A549 (cell line): ENCODE data around the gene MYBPC2. TPM values are rescaled to one million over a fixed set of nuclear protein-coding genes. Genes with fewer than 3 reads are reported as not detected.

Source experiments
- ATAC-seq, 2 experiments: fragments of 200-7000 bp in 1 of 2; fragments of >200 bp in 1 of 2; cut with Nextera tagmentation in 1 of 2; cut with Tn5 transposase in 1 of 2; 3 replicates each; pipeline versions ENCODE4 v1.8.0 to v1.9.1; 2018 to 2020; ENCODE audit warnings: mild to moderate bottlenecking in 1 of 2, moderate library complexity in 1 of 2
- CTCF ChIA-PET: fragments of 300-600 bp; sonication (Branson Sonifier 250); formaldehyde crosslinking; extraction: SDS; loops from one replicate; lab custom pipeline; 2021; ENCODE audit warnings: antibody characterized with exemption, inconsistent platforms; lab: Yijun Ruan, JAX
- POLR2A ChIA-PET: fragments of 350-600 bp; formaldehyde crosslinking; extraction: SDS; loops from one replicate; lab custom pipeline; 2021; ENCODE audit warnings: antibody characterized with exemption, inconsistent platforms; lab: Yijun Ruan, JAX
- DNase-seq, 2 experiments: peaks; one replicate each; pipeline versions ENCODE4 v3.0.0 to v3.0.0-alpha.2; 2011 to 2016; ENCODE audit warnings: low read depth in 1 of 2, low spot score in 1 of 2
- FAIRE-seq: peaks from 2 replicates; lab custom pipeline; 2011; peaks lifted over from hg19 to GRCh38; lab: Jason Lieb, UNC
- H3K27ac ChIP-seq, 2 experiments: fragments of >200 bp; sonication (Bioruptor Twin); formaldehyde crosslinking; 3 replicates each; pipeline ENCODE4 v1.5.1; 2016 to 2017
- H3K4me1 ChIP-seq: fragments of >200 bp; sonication (Bioruptor Twin); formaldehyde crosslinking; 3 replicates; pipeline ENCODE4 v1.6.1; 2016
- H3K4me2 ChIP-seq: fragments of >200 bp; sonication (Bioruptor Twin); formaldehyde crosslinking; 3 replicates; pipeline ENCODE4 v1.6.1; 2016
- H3K4me3 ChIP-seq: fragments of >200 bp; sonication (Bioruptor Twin); formaldehyde crosslinking; 3 replicates; pipeline ENCODE4 v1.5.1; 2016
- H3K9me3 ChIP-seq: fragments of >200 bp; sonication (Bioruptor Twin); formaldehyde crosslinking; 3 replicates; pipeline ENCODE4 v1.6.1; 2016
- BHLHE40 ChIP-seq: IDR thresholded peaks from 2 replicates; pipeline ENCODE4 v1.6.1; 2012; ENCODE audit warnings: low read depth, low read length, inconsistent platforms
- CBX2 ChIP-seq: fragments of 200-600 bp; sonication (generic); IDR thresholded peaks from 2 replicates; pipeline ENCODE4 v1.6.1; 2016; ENCODE audit warnings: low read depth, mild to moderate bottlenecking, borderline replicate concordance
- CHD2 ChIP-seq: fragments of 150-350 bp; IDR thresholded peaks from 2 replicates; pipeline ENCODE4 v1.6.1; 2014; ENCODE audit warnings: low read length; ENCODE audit not compliant: partially characterized antibody
- EHF ChIP-seq: fragments of 250-450 bp; sonication (Bioruptor Pico); IDR thresholded peaks from 2 replicates; pipeline ENCODE4 v1.5.0; 2020; ENCODE audit warnings: mild to moderate bottlenecking
- HOXB5 ChIP-seq: fragments of 250-450 bp; sonication (Bioruptor Pico); IDR thresholded peaks from 2 replicates; pipeline ENCODE4 v1.5.0; 2020; ENCODE audit warnings: mild to moderate bottlenecking, moderate library complexity
- MAZ ChIP-seq: fragments of 150-350 bp; IDR thresholded peaks from 2 replicates; pipeline ENCODE4 v1.6.1; 2014; ENCODE audit warnings: antibody characterized with exemption, low read depth, low read length, borderline replicate concordance
- SMC3 ChIP-seq: fragments of >200 bp; sonication (Bioruptor Twin); formaldehyde crosslinking; IDR thresholded peaks from 3 replicates; pipeline ENCODE4 v1.6.1; 2018; ENCODE audit warnings: inconsistent platforms
- TFCP2L1 ChIP-seq: fragments of 250-450 bp; sonication (Bioruptor Pico); IDR thresholded peaks from 2 replicates; pipeline ENCODE4 v1.5.0; 2021; ENCODE audit warnings: mild to moderate bottlenecking
- WGBS: methylation state at CpG from one replicate; pipeline ENCODE4 v1.1.6; 2017; ENCODE audit errors: missing lambda C conversion rate; 5-methylcytosine and 5-hydroxymethylcytosine counted together
- polyA plus RNA-seq, 4 experiments: library from polyadenylated mRNA; depleted of rRNA in 3 of 4; stranded (reverse); fragments of >200 nt; fragmentation: RNase III in 1 of 4; extraction: RNeasy Plus Mini Kit Qiagen cat#74134 plus additional on column Dnase treatment in 1 of 4; gene quantifications; 2 replicates in 3 of 4; 3 replicates in 1 of 4; pipeline ENCODE4 v1.2.3, GENCODE V29; 2011 to 2017
- TF ChIP-seq, protein P1 (sequence below): fragments of >200 bp; sonication (Bioruptor Twin); formaldehyde crosslinking; IDR thresholded peaks from 3 replicates; pipeline ENCODE4 v1.5.1; 2016
- TF ChIP-seq, protein P2 (sequence below): fragments of >200 bp; sonication (Bioruptor Twin); formaldehyde crosslinking; IDR thresholded peaks from 2 replicates; pipeline ENCODE4 v1.6.1; 2016
- TF ChIP-seq, protein P3 (sequence below): fragments of >200 bp; sonication (Bioruptor Twin); formaldehyde crosslinking; IDR thresholded peaks from 3 replicates; pipeline ENCODE4 v1.6.1; 2016
- TF ChIP-seq, protein P4 (sequence below): IDR thresholded peaks from 2 replicates; pipeline ENCODE4 v1.6.1; 2012
- TF ChIP-seq, protein P5 (sequence below): IDR thresholded peaks from 2 replicates; pipeline ENCODE4 v1.6.1; 2012

The MYBPC2 gene
- polyA plus RNA-seq, 2 of the 4 experiments (the other 2 are of a cell fraction): 0.10 TPM; not detected in 1

DNA sequence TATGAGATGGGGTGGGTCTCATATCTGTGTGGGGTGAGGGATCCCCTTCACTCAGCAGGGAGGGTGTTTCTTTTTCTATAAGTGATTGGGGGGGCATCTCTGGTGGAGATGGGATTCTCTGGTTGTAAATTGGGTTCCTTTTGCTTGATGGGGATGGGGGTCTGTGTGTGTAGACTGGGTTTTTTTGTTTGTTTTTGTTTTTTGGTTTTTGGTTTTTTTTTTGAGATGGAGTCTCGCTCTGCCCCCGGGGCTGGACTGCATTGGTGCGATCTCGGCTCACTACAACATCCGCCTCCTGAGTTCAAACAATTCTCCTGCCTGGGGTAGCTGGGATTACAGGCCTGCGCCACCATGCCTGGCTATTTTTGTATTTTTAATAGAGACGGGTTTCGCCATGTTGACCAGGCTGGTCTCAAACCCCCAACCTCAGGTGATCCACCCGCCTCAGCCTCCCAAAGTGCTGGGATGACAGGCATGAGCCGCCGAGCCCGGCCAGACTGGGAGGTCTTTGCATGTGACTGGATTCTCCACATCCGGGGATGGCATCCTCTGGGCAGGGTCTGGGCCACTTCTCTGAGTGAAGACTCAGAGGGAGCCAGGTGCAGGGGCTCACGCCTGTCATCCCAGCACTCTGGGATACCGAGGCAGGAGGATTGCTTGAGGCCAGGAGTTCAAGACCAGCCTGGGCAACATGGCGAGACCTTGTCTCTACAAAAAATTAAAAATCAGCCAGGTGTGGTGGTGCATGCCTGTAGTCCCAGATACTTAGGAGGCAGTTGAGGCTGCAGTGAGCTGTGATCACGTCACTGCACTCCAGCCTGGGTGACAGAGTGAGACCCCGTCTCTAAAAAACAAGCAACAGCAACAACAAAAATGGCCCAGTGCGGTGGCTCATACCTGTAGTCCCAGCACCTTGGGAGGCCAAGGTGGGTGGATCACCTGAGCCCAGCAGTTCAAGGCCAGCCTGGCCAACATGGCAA, 799 bp downstream of the MYBPC2 start (continued):
- TF ChIP-seq MAZ: no peak

DNA sequence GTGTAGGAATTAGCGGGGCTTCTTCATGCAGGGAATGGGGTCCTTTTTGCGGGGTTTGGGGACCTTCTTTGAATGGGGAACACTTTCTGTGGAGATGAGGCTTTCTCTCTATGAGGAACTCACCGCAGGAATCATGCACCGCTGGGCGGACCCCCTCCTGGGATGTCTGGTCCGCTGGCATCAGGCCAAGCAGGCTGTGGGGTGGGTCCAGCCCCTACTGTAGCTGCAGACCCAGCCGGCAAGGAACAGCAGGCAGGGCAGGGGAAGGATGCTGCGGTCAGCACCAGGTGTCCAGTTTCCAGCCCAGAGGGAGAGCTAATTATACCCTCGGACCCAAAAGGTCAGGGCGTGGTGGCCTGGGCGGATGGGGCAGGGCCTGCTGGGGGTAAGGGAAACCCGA, 1.8 kb downstream of the MYBPC2 start:
- no peak for FAIRE-seq
- WGBS: 44% methylated on average over 12 of the region's 12 CpGs
- TF ChIP-seq, protein P1, sequence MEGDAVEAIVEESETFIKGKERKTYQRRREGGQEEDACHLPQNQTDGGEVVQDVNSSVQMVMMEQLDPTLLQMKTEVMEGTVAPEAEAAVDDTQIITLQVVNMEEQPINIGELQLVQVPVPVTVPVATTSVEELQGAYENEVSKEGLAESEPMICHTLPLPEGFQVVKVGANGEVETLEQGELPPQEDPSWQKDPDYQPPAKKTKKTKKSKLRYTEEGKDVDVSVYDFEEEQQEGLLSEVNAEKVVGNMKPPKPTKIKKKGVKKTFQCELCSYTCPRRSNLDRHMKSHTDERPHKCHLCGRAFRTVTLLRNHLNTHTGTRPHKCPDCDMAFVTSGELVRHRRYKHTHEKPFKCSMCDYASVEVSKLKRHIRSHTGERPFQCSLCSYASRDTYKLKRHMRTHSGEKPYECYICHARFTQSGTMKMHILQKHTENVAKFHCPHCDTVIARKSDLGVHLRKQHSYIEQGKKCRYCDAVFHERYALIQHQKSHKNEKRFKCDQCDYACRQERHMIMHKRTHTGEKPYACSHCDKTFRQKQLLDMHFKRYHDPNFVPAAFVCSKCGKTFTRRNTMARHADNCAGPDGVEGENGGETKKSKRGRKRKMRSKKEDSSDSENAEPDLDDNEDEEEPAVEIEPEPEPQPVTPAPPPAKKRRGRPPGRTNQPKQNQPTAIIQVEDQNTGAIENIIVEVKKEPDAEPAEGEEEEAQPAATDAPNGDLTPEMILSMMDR: no peak
- no peak for TF ChIP-seq BHLHE40
- no peak for TF ChIP-seq HOXB5 (CRISPR knock-in tag)
- TF ChIP-seq, protein P2, sequence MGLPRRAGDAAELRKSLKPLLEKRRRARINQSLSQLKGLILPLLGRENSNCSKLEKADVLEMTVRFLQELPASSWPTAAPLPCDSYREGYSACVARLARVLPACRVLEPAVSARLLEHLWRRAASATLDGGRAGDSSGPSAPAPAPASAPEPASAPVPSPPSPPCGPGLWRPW: no peak
- Histone ChIP-seq H3K9me3 (no peaks in the 10 kb centered on the region), H3K4me1 (peaks cover 11% of the 10 kb centered on the region), H3K27ac (no peak overlapping the region), H3K4me2 (no peak overlapping the region), H3K4me3 (no peak overlapping the region)
- no peak for ATAC-seq
- CTCF ChIA-PET: interaction anchor here (0.8 to 0.9 kb wide), 2 partner anchors 122 to 290 kb away, joined by 3 read pairs; no protein-coding TSS in a partner anchor
- POLR2A ChIA-PET: no interaction called here
- DNase-seq: no peak

DNA sequence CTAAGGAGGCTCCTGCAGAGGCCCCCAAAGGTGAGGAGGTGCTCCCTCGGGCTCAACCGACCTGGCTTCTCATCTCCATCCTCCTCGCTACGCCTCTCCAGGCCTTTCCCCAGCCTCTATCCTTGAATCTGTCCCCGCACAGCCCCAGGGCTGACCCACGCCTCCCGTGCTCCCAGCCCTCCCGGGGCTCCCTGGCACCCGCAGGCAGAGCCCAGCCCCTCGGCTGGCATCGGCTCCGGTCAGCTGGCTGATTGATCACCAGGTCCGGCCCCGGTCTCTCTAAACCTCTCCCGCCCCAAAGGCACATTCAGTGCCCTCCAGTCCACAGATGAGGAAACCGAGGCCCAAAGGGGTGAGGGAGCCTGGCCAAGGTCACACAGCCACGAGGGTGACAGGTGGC, 2.5 kb downstream of the MYBPC2 start:
- ChIA-PET POLR2A (no interaction called here), CTCF (interaction anchor here (1.7 to 2.0 kb wide), 2 partner anchors 20 to 26 kb away, joined by 4 to 8 read pairs; no protein-coding TSS in a partner anchor)
- no peak for ATAC-seq
- WGBS: 60% methylated on average over 17 of the region's 17 CpGs
- Histone ChIP-seq H3K4me1 (peaks cover 11% of the 10 kb centered on the region), H3K9me3 (no peaks in the 10 kb centered on the region), H3K27ac (no peak overlapping the region), H3K4me3 (no peak overlapping the region), H3K4me2 (no peak overlapping the region)
- no peak for DNase-seq
- TF ChIP-seq TFCP2L1 (CRISPR knock-in tag): no peak
- TF ChIP-seq, protein P3, sequence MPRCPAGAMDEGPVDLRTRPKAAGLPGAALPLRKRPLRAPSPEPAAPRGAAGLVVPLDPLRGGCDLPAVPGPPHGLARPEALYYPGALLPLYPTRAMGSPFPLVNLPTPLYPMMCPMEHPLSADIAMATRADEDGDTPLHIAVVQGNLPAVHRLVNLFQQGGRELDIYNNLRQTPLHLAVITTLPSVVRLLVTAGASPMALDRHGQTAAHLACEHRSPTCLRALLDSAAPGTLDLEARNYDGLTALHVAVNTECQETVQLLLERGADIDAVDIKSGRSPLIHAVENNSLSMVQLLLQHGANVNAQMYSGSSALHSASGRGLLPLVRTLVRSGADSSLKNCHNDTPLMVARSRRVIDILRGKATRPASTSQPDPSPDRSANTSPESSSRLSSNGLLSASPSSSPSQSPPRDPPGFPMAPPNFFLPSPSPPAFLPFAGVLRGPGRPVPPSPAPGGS: no peak
- TF ChIP-seq, protein P4, sequence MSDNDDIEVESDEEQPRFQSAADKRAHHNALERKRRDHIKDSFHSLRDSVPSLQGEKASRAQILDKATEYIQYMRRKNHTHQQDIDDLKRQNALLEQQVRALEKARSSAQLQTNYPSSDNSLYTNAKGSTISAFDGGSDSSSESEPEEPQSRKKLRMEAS: no peak
- no peak for TF ChIP-seq EHF
- TF ChIP-seq, protein P2: no peak
- no peak for TF ChIP-seq CHD2
- no peak for TF ChIP-seq SMC3
- TF ChIP-seq, protein P1: no peak
- no peak for TF ChIP-seq CBX2
- TF ChIP-seq, protein P5, sequence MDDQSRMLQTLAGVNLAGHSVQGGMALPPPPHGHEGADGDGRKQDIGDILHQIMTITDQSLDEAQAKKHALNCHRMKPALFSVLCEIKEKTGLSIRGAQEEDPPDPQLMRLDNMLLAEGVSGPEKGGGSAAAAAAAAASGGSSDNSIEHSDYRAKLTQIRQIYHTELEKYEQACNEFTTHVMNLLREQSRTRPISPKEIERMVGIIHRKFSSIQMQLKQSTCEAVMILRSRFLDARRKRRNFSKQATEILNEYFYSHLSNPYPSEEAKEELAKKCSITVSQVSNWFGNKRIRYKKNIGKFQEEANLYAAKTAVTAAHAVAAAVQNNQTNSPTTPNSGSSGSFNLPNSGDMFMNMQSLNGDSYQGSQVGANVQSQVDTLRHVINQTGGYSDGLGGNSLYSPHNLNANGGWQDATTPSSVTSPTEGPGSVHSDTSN: no peak
- FAIRE-seq: no peak
